VCaP (cell line): Measurements from ENCODE around the gene PRKG1.

Source experiments
- H3K27ac ChIP-seq: fragments of 450-650 bp; 2 replicates; pipeline ENCODE4 v1.5.1; 2017
- CTCF ChIP-seq: fragments of 450-650 bp; conservative IDR thresholded peaks from 2 replicates; pipeline ENCODE4 v1.5.1; 2017; ENCODE audit warnings: mild to moderate bottlenecking, moderate library complexity

PRKG1 gene

GRCh38 chr10:51369903-51370302, 295.6 kb downstream of the PRKG1 start:
- no peak for TF ChIP-seq CTCF

DNA sequence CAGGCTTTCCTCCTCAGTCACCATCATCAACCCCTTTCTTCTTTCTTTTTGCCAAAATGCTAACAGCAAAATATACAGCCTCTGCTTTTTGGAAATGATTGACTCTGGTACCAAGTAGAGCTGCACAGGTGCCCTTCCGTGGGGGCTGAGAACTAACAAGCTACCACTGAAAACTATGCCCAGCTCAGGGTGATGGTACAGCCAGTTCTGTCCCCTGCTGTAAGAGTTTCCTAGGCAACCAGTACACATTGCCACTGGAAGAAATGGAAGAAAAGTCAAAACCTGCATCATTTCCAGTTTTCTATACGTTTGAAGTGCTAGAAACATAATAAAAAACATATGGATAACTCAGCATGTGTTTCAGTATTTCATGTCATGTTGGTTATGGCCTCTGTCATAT, 297.5 kb downstream of the PRKG1 start:
- no peak overlapping the region for H3K27ac ChIP-seq
- TF ChIP-seq CTCF = no peak

More at GRCh38 chr10:51369903-51370302, 295.6 kb downstream of the PRKG1 start:
- H3K27ac ChIP-seq = no peak overlapping the region

- TF ChIP-seq CTCF = no peak
- no peak overlapping the region for H3K27ac ChIP-seq
Observed at GRCh38 chr10:51375790-51376189, 301.5 kb downstream of the PRKG1 start.

DNA sequence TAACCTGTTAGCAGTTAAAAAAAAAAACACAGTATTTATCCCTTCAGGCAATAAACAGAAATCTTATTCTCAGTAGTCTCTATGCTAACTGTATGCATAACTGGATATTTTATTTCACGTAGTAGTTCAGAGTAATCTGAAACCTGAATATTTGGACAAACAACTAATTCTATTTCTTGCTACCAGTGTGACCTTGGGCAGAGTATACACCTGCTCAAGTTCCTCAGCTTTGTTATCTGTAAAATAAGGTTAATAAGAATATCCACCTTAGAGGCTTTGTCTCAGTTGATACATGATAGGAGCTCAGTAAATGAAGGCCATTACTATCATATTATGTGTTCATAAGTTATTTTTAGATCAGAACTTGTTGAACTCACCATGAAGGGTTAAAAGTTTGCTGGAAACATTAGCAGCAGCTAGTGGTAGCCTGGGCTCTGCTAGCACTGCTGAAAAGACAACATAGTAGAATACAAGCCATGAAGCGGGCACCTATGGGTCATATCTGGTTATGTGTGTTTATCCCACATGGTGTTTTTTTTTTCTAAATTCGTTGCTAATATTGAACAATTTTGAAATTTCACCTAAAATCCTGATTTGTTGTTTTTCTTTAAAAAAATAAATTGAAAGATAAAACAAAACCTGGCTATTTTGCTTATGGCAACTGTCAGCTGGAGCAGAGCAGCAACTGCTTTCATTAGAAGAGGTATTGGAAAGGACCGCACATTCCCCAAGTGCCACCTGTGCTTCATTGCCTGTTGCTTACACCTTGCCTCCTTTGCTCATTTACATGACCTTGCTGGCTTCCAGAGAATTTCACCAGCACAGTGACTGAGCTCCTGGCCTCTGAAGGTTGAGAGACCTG, 303.0 kb downstream of the PRKG1 start:
- H3K27ac ChIP-seq = no peak overlapping the region
- no peak for TF ChIP-seq CTCF

GRCh38 chr10:51377932-51378599, 303.8 kb downstream of the PRKG1 start:
- no peak overlapping the region for H3K27ac ChIP-seq
- no peak for TF ChIP-seq CTCF

DNA sequence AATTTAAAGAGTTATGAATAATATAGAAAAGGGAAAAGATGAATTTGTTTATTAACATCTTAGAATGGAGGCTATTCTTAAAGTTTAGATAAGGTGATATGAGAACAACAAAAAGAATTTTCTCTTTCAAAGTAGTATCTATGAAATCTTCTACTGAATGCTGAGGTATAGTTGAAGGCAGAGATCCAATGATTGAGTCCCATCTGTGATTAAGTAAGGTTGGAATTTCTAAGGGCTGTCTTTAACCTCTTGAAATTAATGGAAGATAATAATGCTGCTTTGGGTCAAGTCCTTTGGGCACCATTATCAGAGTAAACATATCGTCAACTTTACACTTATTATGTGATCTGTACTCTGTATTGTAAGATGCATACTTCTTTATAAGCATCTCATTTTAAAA, 307.9 kb downstream of the PRKG1 start:
- no peak overlapping the region for H3K27ac ChIP-seq
- TF ChIP-seq CTCF = no peak

DNA sequence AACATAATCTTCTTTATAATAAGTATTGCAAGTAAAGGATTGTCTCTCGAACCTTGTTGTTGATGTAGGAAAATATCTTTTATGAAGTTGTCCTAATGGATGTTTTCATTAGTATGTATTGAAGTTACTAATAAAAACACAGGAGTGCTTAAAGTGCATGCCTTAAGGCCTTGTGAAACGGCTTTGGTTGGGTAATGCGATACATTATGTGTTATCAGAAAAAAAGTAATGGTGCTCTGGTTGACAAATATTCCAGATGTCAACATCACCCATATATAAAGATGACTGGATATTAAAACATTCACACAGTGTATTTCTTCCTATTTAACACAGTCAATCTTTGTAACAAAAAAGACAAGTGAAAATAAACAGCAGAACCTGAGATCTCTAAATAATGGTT, 310.7 kb downstream of the PRKG1 start:
- no peak for TF ChIP-seq CTCF
- H3K27ac ChIP-seq = no peak overlapping the region
